B cell (primary cell): Measurements from ENCODE around the gene CDH1. TPM values are rescaled to one million over a fixed set of nuclear protein-coding genes. Genes with fewer than 3 reads are reported as not detected.

ENCODE experiments used
- ATAC-seq: fragments of 200-7000 bp; cut with Tn5 transposase; one replicate; pipeline ENCODE4 v1.10.0; 2021; ENCODE audit warnings: low read depth, mild to moderate bottlenecking, moderate number of reproducible peaks, moderate library complexity
- CTCF ChIA-PET: fragments of 350-600 bp; sonication (Branson Sonifier 250); formaldehyde crosslinking; loops from one replicate; lab custom pipeline; 2021; ENCODE audit warnings: antibody characterized with exemption, inconsistent platforms; lab: Charles Lee
- POLR2A ChIA-PET: fragments of 350-600 bp; sonication (Branson Sonifier 250); formaldehyde crosslinking; loops from one replicate; lab custom pipeline; 2021; ENCODE audit warnings: antibody characterized with exemption; lab: Charles Lee
- DNase-seq: peaks from one replicate; pipeline ENCODE4 v3.0.0; 2013
- H2AFZ ChIP-seq: 2 replicates; pipeline ENCODE4 v1.6.1; 2012; ENCODE audit warnings: mild to moderate bottlenecking, low read depth, low read length; ENCODE audit not compliant: insufficient read depth, poor library complexity, severe bottlenecking
- H3K27ac ChIP-seq, 2 donors: 1 replicate in 1 of 2; 2 replicates in 1 of 2; pipeline ENCODE4 v1.5.1; 2012 to 2013; ENCODE audit warnings: low read length in 2 of 2, mild to moderate bottlenecking in 2 of 2, moderate library complexity in 1 of 2
- H3K27me3 ChIP-seq, 4 experiments: fragments of 200-600 bp in 1 of 4; sonication (generic) in 1 of 4; replicated peaks in 1 of 4; 1 replicate in 2 of 4; 2 replicates in 2 of 4; pipeline versions ENCODE4 v1.6.1 to v1.7.0; 2013 to 2016; ENCODE audit warnings: low read length in 3 of 4, mild to moderate bottlenecking in 2 of 4, mixed read lengths in 1 of 4, moderate library complexity in 1 of 4; ENCODE audit not compliant: insufficient read depth in 4 of 4, control insufficient read depth in 3 of 4; ENCODE audit errors: control extremely low read depth in 1 of 4
- H3K36me3 ChIP-seq, 2 experiments: replicated peaks in 1 of 2; 1 replicate in 1 of 2; 2 replicates in 1 of 2; pipeline versions ENCODE4 v1.6.1 to v1.7.1; 2013; ENCODE audit warnings: low read length in 1 of 2; ENCODE audit not compliant: insufficient read depth in 2 of 2, control insufficient read depth in 1 of 2; ENCODE audit errors: control extremely low read depth in 1 of 2, extremely low read depth in 1 of 2
- H3K4me1 ChIP-seq, 2 donors: fragments of 200-600 bp in 1 of 2; sonication (generic) in 1 of 2; 1 replicate in 1 of 2; 2 replicates in 1 of 2; pipeline versions ENCODE4 v1.5.1 to v1.6.1; 2013 to 2017; ENCODE audit warnings: low read length in 2 of 2; ENCODE audit not compliant: control insufficient read depth in 2 of 2, insufficient read depth in 2 of 2
- H3K4me2 ChIP-seq: replicated peaks from 2 replicates; pipeline ENCODE3; 2012; ENCODE audit warnings: mild to moderate bottlenecking, low read depth, low read length; ENCODE audit not compliant: poor library complexity, severe bottlenecking
- H3K4me3 ChIP-seq, 5 experiments: fragments of 200-600 bp in 1 of 5; sonication (generic) in 1 of 5; 1 replicate in 3 of 5; 2 replicates in 2 of 5; pipeline versions ENCODE4 v1.5.1 to v1.7.0; 2011 to 2016; ENCODE audit warnings: low read length in 4 of 5, mild to moderate bottlenecking in 4 of 5, low read depth in 2 of 5, control low read depth in 1 of 5, moderate library complexity in 1 of 5; ENCODE audit not compliant: insufficient read depth in 1 of 5; ENCODE audit errors: control extremely low read depth in 1 of 5, extremely low read depth in 1 of 5
- H3K79me2 ChIP-seq: fragments of 200-600 bp; sonication (generic); one replicate; pipeline ENCODE4 v1.6.0; 2016; ENCODE audit warnings: low read length; ENCODE audit not compliant: control insufficient read depth, insufficient read depth
- H3K9ac ChIP-seq: fragments of 200-600 bp; sonication (generic); 2 replicates; pipeline ENCODE4 v1.6.1; 2017; ENCODE audit warnings: mild to moderate bottlenecking, low read length, moderate library complexity
- H3K9me3 ChIP-seq, 3 donors: one replicate each; pipeline versions ENCODE4 v1.6.1 to v1.7.1; 2013; ENCODE audit warnings: low read length in 2 of 3; ENCODE audit not compliant: control insufficient read depth in 2 of 3, insufficient read depth in 1 of 3; ENCODE audit errors: control extremely low read depth in 1 of 3
- H4K20me1 ChIP-seq: 2 replicates; pipeline ENCODE4 v1.6.0; 2012; ENCODE audit warnings: mild to moderate bottlenecking, low read length; ENCODE audit not compliant: insufficient read depth, control insufficient read depth, poor library complexity, severe bottlenecking
- H3K27ac Mint-ChIP-seq: one replicate; pipeline ENCODE4 v1.8.0; 2021; ENCODE audit warnings: mixed read lengths
- H3K27me3 Mint-ChIP-seq: one replicate; pipeline ENCODE4 v1.8.0; 2021; ENCODE audit warnings: mixed read lengths
- H3K4me1 Mint-ChIP-seq: one replicate; pipeline ENCODE4 v1.8.0; 2021; ENCODE audit warnings: mixed read lengths
- H3K4me3 Mint-ChIP-seq: one replicate; pipeline ENCODE4 v1.8.0; 2021; ENCODE audit warnings: mixed read lengths
- H3K9me3 Mint-ChIP-seq: one replicate; pipeline ENCODE4 v1.8.0; 2022; ENCODE audit warnings: mixed read lengths; ENCODE audit not compliant: insufficient read depth
- CTCF ChIP-seq: fragments of 200-600 bp; IDR thresholded peaks from one replicate; pipeline ENCODE4 v1.8.0; 2022; ENCODE audit warnings: antibody characterized with exemption, mild to moderate bottlenecking
- EZH2 ChIP-seq: IDR thresholded peaks from 2 replicates; pipeline ENCODE4 v1.6.1; 2012; ENCODE audit warnings: borderline replicate concordance, low read depth, mild to moderate bottlenecking, moderate library complexity, low read length; ENCODE audit not compliant: insufficient read depth, poor library complexity, severe bottlenecking
- WGBS: methylation state at CpG from one replicate; pipeline ENCODE4 v1.1.5; 2013; ENCODE audit warnings: missing lambda C conversion rate; ENCODE audit not compliant: insufficient coverage; 5-methylcytosine and 5-hydroxymethylcytosine counted together
- intact Hi-C: fragments of 100-400 bp; cut with micrococcal nuclease; formaldehyde crosslinking; loops from one replicate; pipeline ENCODE4 v1.10.0; 2022
- polyA plus RNA-seq: library from polyadenylated mRNA; depleted of rRNA; stranded (reverse); fragments of >200 nt; gene quantifications from 2 replicates; pipeline ENCODE4 v1.2.3, GENCODE V29; 2012
- total RNA-seq, 2 donors: library from RNA; stranded (reverse); fragments of 120-200 nt in 1 of 2; gene quantifications; 1 replicate in 1 of 2; 2 replicates in 1 of 2; pipeline versions ENCODE4 v1.2.3 to v1.2.4, GENCODE V29; 2013 to 2022

CDH1 gene
- total and polyA plus RNA-seq, 2 donors (not counting 1 experiment from before 2014, with no cell fraction given), result 2.0 TPM; not detected in 1

- H3K4me1 ChIP-seq, result peaks cover 0 to 14% of the 10 kb centered on the region in 2 donors
- no peaks in the 10 kb centered on the region for H3K27me3 ChIP-seq
- peaks cover 7% of the 10 kb centered on the region for H3K27me3 Mint-ChIP-seq
- ChIA-PET POLR2A (no interaction called here), CTCF (no interaction called here)
- no peak overlapping the region for H3K27ac Mint-ChIP-seq
- no peak overlapping the region for H3K9ac ChIP-seq
- no peaks in the 10 kb centered on the region for H3K9me3 Mint-ChIP-seq
- DNase-seq, result no peak
- no peaks in the 10 kb centered on the region for H3K36me3 ChIP-seq
- TF ChIP-seq CTCF (no peak), EZH2 (no peak)
- no peaks in the 10 kb centered on the region for H3K9me3 ChIP-seq
- no peak overlapping the region for H3K4me3 ChIP-seq
- H3K79me2 ChIP-seq, result no peaks in the 10 kb centered on the region
- no peaks in the 10 kb centered on the region for H4K20me1 ChIP-seq
- 96% methylated on average over 4 of the region's 4 CpGs for WGBS
- no peak overlapping the region for H3K27ac ChIP-seq
- H3K4me3 Mint-ChIP-seq, result no peak overlapping the region
- no peak overlapping the region for H2AFZ ChIP-seq
- intact Hi-C loops, result no loop called here
- no peak overlapping the region for H3K4me2 ChIP-seq
- H3K4me1 Mint-ChIP-seq, result peaks cover 3% of the 10 kb centered on the region
- ATAC-seq, result no peak
Observed at GRCh38 chr16:68779891-68780290, 42.8 kb downstream of the CDH1 start.

- DNase-seq (no peak), ATAC-seq (no peak)
- no peaks in the 10 kb centered on the region for H3K9me3 Mint-ChIP-seq
- peaks cover 3% of the 10 kb centered on the region for H3K4me1 Mint-ChIP-seq
- H3K36me3 ChIP-seq, result no peaks in the 10 kb centered on the region
- intact Hi-C loops, result no loop called here
- WGBS, result 14% methylated on average over 1 of the region's 1 CpG
- H3K9me3 ChIP-seq, result peaks cover 0 to 2% (median 0%) of the 10 kb centered on the region in 3 donors
- H3K4me3 ChIP-seq, result no peak overlapping the region
- peaks cover 0 to 14% of the 10 kb centered on the region in 2 donors for H3K4me1 ChIP-seq
- H3K4me3 Mint-ChIP-seq, result no peak overlapping the region
- H3K4me2 ChIP-seq, result no peak overlapping the region
- H3K27ac ChIP-seq, result no peak overlapping the region
- H2AFZ ChIP-seq, result no peak overlapping the region
- no peak for TF ChIP-seq CTCF
- no peak for TF ChIP-seq EZH2
- H3K27ac Mint-ChIP-seq, result no peak overlapping the region
- H3K79me2 ChIP-seq, result no peaks in the 10 kb centered on the region
- H3K27me3 Mint-ChIP-seq, result no peaks in the 10 kb centered on the region
- ChIA-PET POLR2A (no interaction called here), CTCF (no interaction called here)
- H4K20me1 ChIP-seq, result no peaks in the 10 kb centered on the region
- no peaks in the 10 kb centered on the region for H3K27me3 ChIP-seq
- no peak overlapping the region for H3K9ac ChIP-seq
Observed at GRCh38 chr16:68781784-68782183, 44.7 kb downstream of the CDH1 start.
